ENCODE measurements around the gene ID4.

Gene ID4, protein sequence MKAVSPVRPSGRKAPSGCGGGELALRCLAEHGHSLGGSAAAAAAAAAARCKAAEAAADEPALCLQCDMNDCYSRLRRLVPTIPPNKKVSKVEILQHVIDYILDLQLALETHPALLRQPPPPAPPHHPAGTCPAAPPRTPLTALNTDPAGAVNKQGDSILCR

GRCh38 chr6:19836799-19837510 lies at the start of gene ID4:
Gene ID4, plus strand, starts transcription at chr6:19837370. Its CDS starts 385 bp downstream, at chr6:19837755.
- Histone ChIP-seq H3K9me3 (ENCODE audit: control insufficient read depth, low read depth, low read length) (no peaks in the 10 kb centered on the region), H3K9ac (ENCODE audit: low read length) (peak within 1 kb of the TSS; percentile 64), H3K27me3 (ENCODE audit: control insufficient read depth, insufficient read depth, low read length) (peaks cover 36% of the 10 kb centered on the region), H3K27ac (ENCODE audit: low read length) (no peak within 1 kb of the TSS), H3K36me3 (ENCODE audit: control insufficient read depth, low read depth, low read length) (no peaks in the 10 kb centered on the region), H3K4me3 (ENCODE audit: low read length) (peak within 1 kb of the TSS; percentile 84), H3K4me1 (ENCODE audit: control insufficient read depth, low read depth, low read length) (peaks cover 18% of the 10 kb centered on the region)

- peaks cover 10% of the 10 kb centered on the region for H3K4me1 ChIP-seq (ENCODE audit: control insufficient read depth, low read depth, low read length)
- no peaks in the 10 kb centered on the region for H3K36me3 ChIP-seq (ENCODE audit: control insufficient read depth, low read depth, low read length)
- no peaks in the 10 kb centered on the region for H3K27me3 ChIP-seq (ENCODE audit: control insufficient read depth, insufficient read depth, low read length)
- H3K9ac ChIP-seq (ENCODE audit: low read length), result no peak overlapping the region
- H3K27ac ChIP-seq (ENCODE audit: low read length), result no peak overlapping the region
- H3K4me3 ChIP-seq (ENCODE audit: low read length), result no peak overlapping the region
- H3K9me3 ChIP-seq (ENCODE audit: control insufficient read depth, low read depth, low read length), result no peaks in the 10 kb centered on the region
Observed at GRCh38 chr6:19788686-19789085, 48.5 kb upstream of the ID4 start.

DNA sequence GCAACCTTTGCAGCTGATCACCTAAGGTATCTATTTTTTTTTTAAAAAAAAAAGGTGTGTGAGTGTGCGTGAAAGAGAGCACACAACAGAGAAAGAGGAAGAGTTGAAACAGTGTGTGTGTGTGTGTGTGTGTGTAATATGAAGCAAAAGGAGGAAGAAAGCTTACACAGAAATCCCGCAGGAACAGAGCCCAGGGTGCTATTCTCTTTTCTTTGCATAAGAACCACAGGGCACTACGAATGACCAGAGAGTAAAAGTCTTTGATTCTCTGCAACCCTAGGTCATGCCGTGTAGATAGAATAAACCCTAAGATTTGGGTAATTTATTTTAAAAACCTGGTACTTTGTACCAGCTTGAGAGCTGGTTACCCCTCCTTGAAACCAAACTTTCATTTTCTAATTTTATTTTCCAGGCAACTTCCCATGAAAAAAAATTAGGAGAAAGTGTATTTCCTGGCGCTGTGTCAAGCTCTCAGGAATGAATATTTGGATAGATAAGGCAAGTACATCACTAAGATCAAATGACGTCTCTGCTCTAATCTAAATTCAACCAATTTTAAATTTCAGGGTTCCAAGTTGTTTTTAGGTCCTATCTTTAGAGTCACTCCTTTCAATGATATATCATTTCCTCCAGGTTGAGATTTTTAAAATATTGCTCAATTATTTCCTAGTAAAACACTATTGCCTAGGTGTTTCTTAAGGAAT lies 47.9 kb upstream of the ID4 start:
- no peaks in the 10 kb centered on the region for H3K27me3 ChIP-seq (ENCODE audit: control insufficient read depth, insufficient read depth, low read length)
- no peaks in the 10 kb centered on the region for H3K9me3 ChIP-seq (ENCODE audit: control insufficient read depth, low read depth, low read length)
- peaks cover 10% of the 10 kb centered on the region for H3K4me1 ChIP-seq (ENCODE audit: control insufficient read depth, low read depth, low read length)
- no peak overlapping the region for H3K4me3 ChIP-seq (ENCODE audit: low read length)
- no peak overlapping the region for H3K27ac ChIP-seq (ENCODE audit: low read length)
- H3K36me3 ChIP-seq (ENCODE audit: control insufficient read depth, low read depth, low read length), result no peaks in the 10 kb centered on the region
- H3K9ac ChIP-seq (ENCODE audit: low read length), result no peak overlapping the region

DNA sequence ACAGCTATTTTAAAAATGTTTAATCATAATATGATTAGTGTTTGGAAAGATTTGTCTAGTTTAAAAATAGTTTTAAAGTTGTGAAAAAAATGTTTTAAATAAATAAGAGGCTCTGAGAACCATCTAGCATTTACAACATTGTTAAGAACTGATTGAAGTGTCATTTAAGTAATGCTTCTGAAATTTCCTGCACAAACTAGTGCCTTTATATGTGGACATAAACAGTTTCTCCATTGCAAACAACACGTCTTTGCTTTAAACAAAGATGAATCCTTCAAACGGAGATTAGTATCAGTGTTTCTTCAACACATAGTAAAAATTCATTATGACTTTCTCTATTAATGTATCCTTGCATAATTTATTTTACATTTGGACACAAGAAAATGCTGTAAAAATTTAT lies 45.9 kb upstream of the ID4 start:
- Histone ChIP-seq H3K9me3 (ENCODE audit: control insufficient read depth, low read depth, low read length) (no peaks in the 10 kb centered on the region), H3K9ac (ENCODE audit: low read length) (no peak overlapping the region), H3K36me3 (ENCODE audit: control insufficient read depth, low read depth, low read length) (no peaks in the 10 kb centered on the region), H3K27ac (ENCODE audit: low read length) (no peak overlapping the region), H3K4me1 (ENCODE audit: control insufficient read depth, low read depth, low read length) (peaks cover 10% of the 10 kb centered on the region), H3K4me3 (ENCODE audit: low read length) (no peak overlapping the region), H3K27me3 (ENCODE audit: control insufficient read depth, insufficient read depth, low read length) (no peaks in the 10 kb centered on the region)

DNA sequence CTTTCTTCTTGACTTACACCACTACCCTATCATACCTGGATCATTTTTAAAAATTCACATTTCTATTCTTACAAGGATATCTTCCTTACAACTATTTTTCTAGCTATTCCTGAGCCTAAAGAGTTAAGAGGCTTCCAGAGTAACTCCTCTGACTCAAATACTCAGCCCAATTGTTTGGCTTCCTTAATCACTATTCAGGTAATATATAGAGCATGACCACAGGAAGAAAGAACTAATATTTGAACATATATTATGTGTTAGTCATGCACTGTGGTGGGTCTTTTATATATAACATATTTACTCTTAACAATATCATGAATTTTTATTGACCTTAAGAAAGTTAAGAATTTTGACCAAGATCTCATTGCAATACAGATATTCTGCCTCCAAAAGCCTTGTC lies 42.0 kb upstream of the ID4 start:
- H3K9me3 ChIP-seq (ENCODE audit: control insufficient read depth, low read depth, low read length), result no peaks in the 10 kb centered on the region
- H3K27me3 ChIP-seq (ENCODE audit: control insufficient read depth, insufficient read depth, low read length), result no peaks in the 10 kb centered on the region
- H3K27ac ChIP-seq (ENCODE audit: low read length), result no peak overlapping the region
- no peak overlapping the region for H3K9ac ChIP-seq (ENCODE audit: low read length)
- H3K4me1 ChIP-seq (ENCODE audit: control insufficient read depth, low read depth, low read length), result no peaks in the 10 kb centered on the region
- H3K36me3 ChIP-seq (ENCODE audit: control insufficient read depth, low read depth, low read length), result no peaks in the 10 kb centered on the region
- no peak overlapping the region for H3K4me3 ChIP-seq (ENCODE audit: low read length)

DNA sequence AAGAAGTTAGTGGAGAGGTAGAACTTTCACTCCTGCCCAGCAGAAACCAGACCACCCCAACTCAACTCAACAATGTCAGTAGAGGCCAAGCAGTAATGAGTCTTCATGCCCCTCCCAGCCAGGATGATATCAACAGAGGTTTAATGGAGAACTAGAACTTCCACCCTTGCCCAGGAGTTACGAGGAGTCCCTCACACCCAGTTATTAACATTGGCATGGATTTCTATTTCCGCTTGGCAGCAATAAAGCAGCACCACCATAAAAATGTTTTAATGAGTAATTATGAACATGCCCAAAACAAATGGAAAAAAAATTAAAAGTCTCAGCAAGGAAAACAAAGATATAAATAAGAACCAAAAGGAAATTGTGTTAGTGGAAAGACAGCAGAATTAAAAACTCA lies 40.7 kb upstream of the ID4 start:
- Histone ChIP-seq H3K27ac (ENCODE audit: low read length) (no peak overlapping the region), H3K4me3 (ENCODE audit: low read length) (no peak overlapping the region), H3K4me1 (ENCODE audit: control insufficient read depth, low read depth, low read length) (no peaks in the 10 kb centered on the region), H3K36me3 (ENCODE audit: control insufficient read depth, low read depth, low read length) (no peaks in the 10 kb centered on the region), H3K27me3 (ENCODE audit: control insufficient read depth, insufficient read depth, low read length) (no peaks in the 10 kb centered on the region), H3K9me3 (ENCODE audit: control insufficient read depth, low read depth, low read length) (no peaks in the 10 kb centered on the region), H3K9ac (ENCODE audit: low read length) (no peak overlapping the region)

DNA sequence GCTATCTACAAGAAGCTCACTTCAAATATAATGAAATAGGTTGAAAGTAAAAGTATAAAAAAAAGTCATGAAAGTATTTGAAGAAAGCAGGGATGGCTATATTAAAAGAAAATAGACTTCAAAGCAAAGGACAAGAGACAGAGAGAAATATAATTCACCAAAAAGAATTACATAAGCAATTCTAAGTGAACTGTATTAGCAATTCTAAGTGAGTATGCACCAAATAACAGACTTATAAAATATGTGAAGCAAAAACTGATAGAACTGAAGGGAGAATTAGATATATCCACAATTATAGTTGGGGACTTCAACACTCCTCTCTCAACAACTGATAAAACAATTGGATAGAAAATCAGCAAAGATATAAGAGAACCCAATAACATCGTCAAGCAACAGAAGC lies 38.8 kb upstream of the ID4 start:
- Histone ChIP-seq H3K27me3 (ENCODE audit: control insufficient read depth, insufficient read depth, low read length) (peaks cover 8% of the 10 kb centered on the region), H3K9ac (ENCODE audit: low read length) (no peak overlapping the region), H3K4me3 (ENCODE audit: low read length) (no peak overlapping the region), H3K36me3 (ENCODE audit: control insufficient read depth, low read depth, low read length) (no peaks in the 10 kb centered on the region), H3K4me1 (ENCODE audit: control insufficient read depth, low read depth, low read length) (peaks cover under 1% of the 10 kb centered on the region), H3K9me3 (ENCODE audit: control insufficient read depth, low read depth, low read length) (no peaks in the 10 kb centered on the region), H3K27ac (ENCODE audit: low read length) (no peak overlapping the region)

DNA sequence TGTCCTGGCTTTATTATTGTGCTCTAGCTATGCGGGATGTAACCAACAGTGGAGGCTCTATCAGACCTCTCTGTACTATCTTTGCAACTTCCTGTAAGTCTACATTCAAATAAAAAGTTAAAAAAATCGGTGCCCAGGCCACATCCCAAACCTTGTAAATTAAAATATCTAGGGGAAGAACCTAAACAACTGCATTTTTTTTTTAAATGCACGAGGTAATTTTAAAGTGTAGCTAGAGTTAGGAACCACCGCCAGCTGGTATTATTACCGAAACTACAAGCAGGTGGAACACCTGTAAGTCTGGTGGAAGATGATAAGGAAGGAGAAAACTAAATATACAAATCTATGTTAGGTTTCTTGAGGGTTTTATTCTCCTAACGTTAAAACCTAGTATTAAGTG lies 34.5 kb upstream of the ID4 start:
- no peak overlapping the region for H3K9ac ChIP-seq (ENCODE audit: low read length)

GRCh38 chr6:19803331-19804204 lies 33.6 kb upstream of the ID4 start:
- peak overlapping the region; percentile 43 for H3K9ac ChIP-seq (ENCODE audit: low read length)
- peaks cover 10% of the 10 kb centered on the region for H3K4me1 ChIP-seq (ENCODE audit: control insufficient read depth, low read depth, low read length)
- H3K9me3 ChIP-seq (ENCODE audit: control insufficient read depth, low read depth, low read length), result no peaks in the 10 kb centered on the region
- H3K4me3 ChIP-seq (ENCODE audit: low read length), result peak overlapping the region; percentile 72
- no peaks in the 10 kb centered on the region for H3K36me3 ChIP-seq (ENCODE audit: control insufficient read depth, low read depth, low read length)
- peaks cover 21% of the 10 kb centered on the region for H3K27me3 ChIP-seq (ENCODE audit: control insufficient read depth, insufficient read depth, low read length)
- H3K27ac ChIP-seq (ENCODE audit: low read length), result no peak overlapping the region

More for the DNA sequence above, 34.5 kb upstream of the ID4 start:
- peaks cover 21% of the 10 kb centered on the region for H3K27me3 ChIP-seq (ENCODE audit: control insufficient read depth, insufficient read depth, low read length)
- H3K27ac ChIP-seq (ENCODE audit: low read length), result no peak overlapping the region
- peaks cover 10% of the 10 kb centered on the region for H3K4me1 ChIP-seq (ENCODE audit: control insufficient read depth, low read depth, low read length)
- H3K4me3 ChIP-seq (ENCODE audit: low read length), result no peak overlapping the region
- H3K9me3 ChIP-seq (ENCODE audit: control insufficient read depth, low read depth, low read length), result no peaks in the 10 kb centered on the region
- no peaks in the 10 kb centered on the region for H3K36me3 ChIP-seq (ENCODE audit: control insufficient read depth, low read depth, low read length)

GRCh38 chr6:19804205-19805128 lies 32.7 kb upstream of the ID4 start:
- Histone ChIP-seq H3K9ac (ENCODE audit: low read length) (peak overlapping the region; percentile 56), H3K36me3 (ENCODE audit: control insufficient read depth, low read depth, low read length) (no peaks in the 10 kb centered on the region), H3K27ac (ENCODE audit: low read length) (peak overlapping the region; percentile 51), H3K9me3 (ENCODE audit: control insufficient read depth, low read depth, low read length) (no peaks in the 10 kb centered on the region), H3K4me1 (ENCODE audit: control insufficient read depth, low read depth, low read length) (peaks cover 10% of the 10 kb centered on the region), H3K27me3 (ENCODE audit: control insufficient read depth, insufficient read depth, low read length) (peaks cover 21% of the 10 kb centered on the region), H3K4me3 (ENCODE audit: low read length) (peak overlapping the region; percentile 72)

All from iPS-18a (cell line).